SK-N-SH treated with all-trans-retinoic acid at 6 μM for 48 hours (cell line): ENCODE measurements around the gene RBM4.

Experiments
- ARNTL ChIP-seq: fragments of 450-650 bp; formaldehyde crosslinking; IDR thresholded peaks from 2 replicates; pipeline ENCODE4 v1.5.0; 2020; ENCODE audit warnings: low read depth, mild to moderate bottlenecking, moderate library complexity, borderline replicate concordance
- CSDC2 ChIP-seq: fragments of 250-450 bp; sonication (Bioruptor Pico); IDR thresholded peaks from 2 replicates; pipeline ENCODE4 v1.5.0; 2020; ENCODE audit warnings: mild to moderate bottlenecking, moderate library complexity
- OSR1 ChIP-seq: fragments of 250-450 bp; sonication (Bioruptor Pico); IDR thresholded peaks from 2 replicates; pipeline ENCODE4 v1.8.0; 2022; ENCODE audit warnings: moderate library complexity, mild to moderate bottlenecking, inconsistent platforms
- POU6F1 ChIP-seq: fragments of 250-450 bp; sonication (Bioruptor Pico); IDR thresholded peaks from 2 replicates; pipeline ENCODE4 v1.8.0; 2021; ENCODE audit warnings: low read depth, mild to moderate bottlenecking, moderate library complexity, borderline replicate concordance
- PPARA ChIP-seq: fragments of 250-450 bp; sonication (Bioruptor Pico); IDR thresholded peaks from 2 replicates; pipeline ENCODE4 v1.5.0; 2020; ENCODE audit warnings: mild to moderate bottlenecking, borderline replicate concordance
- RARB ChIP-seq: fragments of 250-450 bp; sonication (Bioruptor Pico); IDR thresholded peaks from 2 replicates; pipeline ENCODE4 v1.8.0; 2021; ENCODE audit warnings: mild to moderate bottlenecking, moderate library complexity
- SNAI2 ChIP-seq: fragments of 250-450 bp; sonication (Bioruptor Pico); IDR thresholded peaks from 2 replicates; pipeline ENCODE4 v1.5.0; 2020; ENCODE audit warnings: mild to moderate bottlenecking, moderate library complexity
- TCF4 ChIP-seq: fragments of 250-450 bp; sonication (Bioruptor Pico); IDR thresholded peaks from 2 replicates; pipeline ENCODE4 v1.8.0; 2021; ENCODE audit warnings: mild to moderate bottlenecking, moderate library complexity, borderline replicate concordance
- ZC3H10 ChIP-seq: fragments of 250-450 bp; sonication (Bioruptor Pico); IDR thresholded peaks from 2 replicates; pipeline ENCODE4 v1.5.1; 2021; ENCODE audit warnings: mild to moderate bottlenecking, moderate library complexity
- ZFP3 ChIP-seq: fragments of 250-450 bp; sonication (Bioruptor Pico); IDR thresholded peaks from 2 replicates; pipeline ENCODE4 v1.5.0; 2020; ENCODE audit warnings: mild to moderate bottlenecking, moderate library complexity
- ZFP30 ChIP-seq: fragments of 450-650 bp; formaldehyde crosslinking; IDR thresholded peaks from 2 replicates; pipeline ENCODE4 v1.5.0; 2022; ENCODE audit warnings: mild to moderate bottlenecking, moderate library complexity
- ZNF8 ChIP-seq: fragments of 450-650 bp; formaldehyde crosslinking; IDR thresholded peaks from 2 replicates; pipeline ENCODE4 v1.5.0; 2020; ENCODE audit warnings: mild to moderate bottlenecking, moderate library complexity
- TF ChIP-seq, protein P1 (sequence below): fragments of 250-450 bp; sonication (Bioruptor Pico); IDR thresholded peaks from 2 replicates; pipeline ENCODE4 v1.5.1; 2021; ENCODE audit warnings: mild to moderate bottlenecking, moderate library complexity
- TF ChIP-seq, protein P2 (sequence below): fragments of 250-450 bp; sonication (Bioruptor Pico); IDR thresholded peaks from 2 replicates; pipeline ENCODE4 v1.8.0; 2020; ENCODE audit warnings: mild to moderate bottlenecking, moderate library complexity, borderline replicate concordance

DNA sequence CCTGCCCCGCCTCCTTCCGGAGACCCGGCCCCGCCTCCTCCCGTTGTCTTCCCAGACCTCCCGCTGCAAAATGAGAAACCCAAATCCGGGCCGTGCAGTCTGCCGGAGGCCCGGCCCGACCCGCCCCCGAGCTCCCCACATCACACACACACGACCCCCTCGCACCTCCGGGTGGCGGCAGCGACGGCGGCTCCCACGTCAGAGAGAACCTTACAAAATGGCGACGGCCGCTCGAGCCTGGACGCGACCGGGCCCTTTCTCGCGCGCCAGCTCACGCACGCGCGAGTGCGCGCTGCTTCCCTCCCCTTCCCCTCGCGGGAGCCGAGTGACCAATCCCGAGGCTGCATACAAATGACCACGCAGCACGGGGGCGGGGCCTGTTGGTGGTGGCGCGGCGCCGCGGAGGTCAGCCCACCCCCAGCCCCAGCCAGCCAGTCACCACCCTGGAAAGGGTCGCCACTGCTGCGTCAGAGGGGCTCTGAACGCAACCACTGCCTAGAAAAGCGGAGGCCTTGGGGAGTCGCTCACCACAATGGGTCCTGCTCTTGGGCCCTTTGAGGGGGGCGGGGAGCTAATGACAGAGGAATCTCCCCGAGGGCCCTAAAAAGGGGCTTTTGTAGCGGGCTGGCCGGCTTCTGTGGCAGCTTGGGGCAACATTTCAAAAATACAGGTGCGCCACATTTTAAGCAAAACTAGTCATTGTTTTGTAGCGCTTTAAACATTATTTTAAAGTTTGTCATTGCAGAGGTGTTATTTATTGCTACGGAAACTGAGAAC, 39.3 kb downstream of the RBM4 start, which contains the start of gene RBM4B:
- TF ChIP-seq ZNF8 (CRISPR knock-in tag) (no peak), ZFP30 (no peak), OSR1 (CRISPR knock-in tag) (no peak), ZC3H10 (no peak), TCF4 (no peak), ARNTL (CRISPR knock-in tag) (no peak), PPARA (no peak), ZFP3 (CRISPR knock-in tag) (0 out of 2 replicates have a peak, but pooled peaks have one; percentile 48), CSDC2 (CRISPR knock-in tag) (no peak), POU6F1 (no peak), SNAI2 (CRISPR knock-in tag) (no peak), RARB (CRISPR knock-in tag) (no peak)
- TF ChIP-seq, protein P1, sequence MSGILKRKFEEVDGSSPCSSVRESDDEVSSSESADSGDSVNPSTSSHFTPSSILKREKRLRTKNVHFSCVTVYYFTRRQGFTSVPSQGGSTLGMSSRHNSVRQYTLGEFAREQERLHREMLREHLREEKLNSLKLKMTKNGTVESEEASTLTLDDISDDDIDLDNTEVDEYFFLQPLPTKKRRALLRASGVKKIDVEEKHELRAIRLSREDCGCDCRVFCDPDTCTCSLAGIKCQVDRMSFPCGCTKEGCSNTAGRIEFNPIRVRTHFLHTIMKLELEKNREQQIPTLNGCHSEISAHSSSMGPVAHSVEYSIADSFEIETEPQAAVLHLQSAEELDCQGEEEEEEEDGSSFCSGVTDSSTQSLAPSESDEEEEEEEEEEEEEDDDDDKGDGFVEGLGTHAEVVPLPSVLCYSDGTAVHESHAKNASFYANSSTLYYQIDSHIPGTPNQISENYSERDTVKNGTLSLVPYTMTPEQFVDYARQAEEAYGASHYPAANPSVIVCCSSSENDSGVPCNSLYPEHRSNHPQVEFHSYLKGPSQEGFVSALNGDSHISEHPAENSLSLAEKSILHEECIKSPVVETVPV, result no peak
- TF ChIP-seq, protein P2, sequence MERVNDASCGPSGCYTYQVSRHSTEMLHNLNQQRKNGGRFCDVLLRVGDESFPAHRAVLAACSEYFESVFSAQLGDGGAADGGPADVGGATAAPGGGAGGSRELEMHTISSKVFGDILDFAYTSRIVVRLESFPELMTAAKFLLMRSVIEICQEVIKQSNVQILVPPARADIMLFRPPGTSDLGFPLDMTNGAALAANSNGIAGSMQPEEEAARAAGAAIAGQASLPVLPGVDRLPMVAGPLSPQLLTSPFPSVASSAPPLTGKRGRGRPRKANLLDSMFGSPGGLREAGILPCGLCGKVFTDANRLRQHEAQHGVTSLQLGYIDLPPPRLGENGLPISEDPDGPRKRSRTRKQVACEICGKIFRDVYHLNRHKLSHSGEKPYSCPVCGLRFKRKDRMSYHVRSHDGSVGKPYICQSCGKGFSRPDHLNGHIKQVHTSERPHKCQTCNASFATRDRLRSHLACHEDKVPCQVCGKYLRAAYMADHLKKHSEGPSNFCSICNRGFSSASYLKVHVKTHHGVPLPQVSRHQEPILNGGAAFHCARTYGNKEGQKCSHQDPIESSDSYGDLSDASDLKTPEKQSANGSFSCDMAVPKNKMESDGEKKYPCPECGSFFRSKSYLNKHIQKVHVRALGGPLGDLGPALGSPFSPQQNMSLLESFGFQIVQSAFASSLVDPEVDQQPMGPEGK (CRISPR knock-in tag), result no peak
